LNCaP clone FGC (cell line): ENCODE data around the gene DPPA3.
"Not testable (repeated sequence)": the region's sequence is repeated elsewhere in the genome, so short reads cannot be mapped to it uniquely, and the experiment has no call there.

Experiments
- DNase-seq: peaks from one replicate; pipeline ENCODE4 v3.0.0-alpha.2; 2011; ENCODE audit warnings: low read depth
- H3K4me3 ChIP-seq: 2 replicates; pipeline ENCODE4 v1.5.1; 2011; ENCODE audit warnings: mild to moderate bottlenecking, low read depth, low read length, control low read depth
- TF ChIP-seq, protein P1 (sequence below): IDR thresholded peaks from 2 replicates; pipeline ENCODE4 v1.5.1; 2012; ENCODE audit warnings: mild to moderate bottlenecking; ENCODE audit not compliant: control insufficient read depth, insufficient read depth; ENCODE audit errors: extremely low read depth

DPPA3 gene

DNA sequence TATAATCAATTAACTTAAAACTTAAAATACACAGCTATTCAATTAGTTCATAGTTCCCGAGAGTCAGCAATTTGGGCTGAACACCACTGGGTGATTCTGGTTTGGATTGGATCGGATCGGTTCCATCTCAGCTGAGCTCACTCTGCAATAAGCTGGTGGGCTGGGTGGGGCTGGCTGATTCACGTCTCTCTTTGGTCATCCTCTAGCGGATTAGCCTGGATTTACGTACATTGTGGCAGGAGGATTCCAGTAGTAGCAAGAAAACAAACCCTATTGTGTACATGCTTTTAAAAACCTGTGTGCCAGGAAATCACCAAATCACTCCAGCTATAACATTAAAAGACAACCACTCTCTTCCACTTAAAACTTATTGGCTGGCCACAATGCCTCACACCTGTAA lies 39.1 kb downstream of the DPPA3 start:
- TF ChIP-seq, protein P1, sequence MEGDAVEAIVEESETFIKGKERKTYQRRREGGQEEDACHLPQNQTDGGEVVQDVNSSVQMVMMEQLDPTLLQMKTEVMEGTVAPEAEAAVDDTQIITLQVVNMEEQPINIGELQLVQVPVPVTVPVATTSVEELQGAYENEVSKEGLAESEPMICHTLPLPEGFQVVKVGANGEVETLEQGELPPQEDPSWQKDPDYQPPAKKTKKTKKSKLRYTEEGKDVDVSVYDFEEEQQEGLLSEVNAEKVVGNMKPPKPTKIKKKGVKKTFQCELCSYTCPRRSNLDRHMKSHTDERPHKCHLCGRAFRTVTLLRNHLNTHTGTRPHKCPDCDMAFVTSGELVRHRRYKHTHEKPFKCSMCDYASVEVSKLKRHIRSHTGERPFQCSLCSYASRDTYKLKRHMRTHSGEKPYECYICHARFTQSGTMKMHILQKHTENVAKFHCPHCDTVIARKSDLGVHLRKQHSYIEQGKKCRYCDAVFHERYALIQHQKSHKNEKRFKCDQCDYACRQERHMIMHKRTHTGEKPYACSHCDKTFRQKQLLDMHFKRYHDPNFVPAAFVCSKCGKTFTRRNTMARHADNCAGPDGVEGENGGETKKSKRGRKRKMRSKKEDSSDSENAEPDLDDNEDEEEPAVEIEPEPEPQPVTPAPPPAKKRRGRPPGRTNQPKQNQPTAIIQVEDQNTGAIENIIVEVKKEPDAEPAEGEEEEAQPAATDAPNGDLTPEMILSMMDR = no peak
- DNase-seq = no peak
- no peak overlapping the region for H3K4me3 ChIP-seq

GRCh38 chr12:7751394-7751793 lies 40.2 kb downstream of the DPPA3 start:
- no peak for DNase-seq
- TF ChIP-seq, protein P1 = no peak
- H3K4me3 ChIP-seq = no peak overlapping the region

- not testable (repeated sequence) for H3K4me3 ChIP-seq, DNase-seq
These were observed 41.0 kb downstream of the DPPA3 start for GRCh38 chr12:7751941-7752922.

- DNase-seq, H3K4me3 ChIP-seq: not testable (repeated sequence)
These were observed 44.4 kb downstream of the DPPA3 start for GRCh38 chr12:7755668-7756067.

GRCh38 chr12:7756993-7757392 lies 45.8 kb downstream of the DPPA3 start:
- H3K4me3 ChIP-seq = no peak overlapping the region
- TF ChIP-seq, protein P1 = no peak
- no peak for DNase-seq

GRCh38 chr12:7758766-7759140 lies 47.5 kb downstream of the DPPA3 start:
- TF ChIP-seq, protein P1 = no peak
- DNase-seq = no peak
- no peak overlapping the region for H3K4me3 ChIP-seq
